Measurements from ENCODE around the gene RABGEF1. TPM values are rescaled to one million over a fixed set of nuclear protein-coding genes. Genes with fewer than 3 reads are reported as not detected.

Gene RABGEF1
- total and polyA plus RNA-seq, 2 of the 8 experiments (the other 6 are each of a cell fraction or from before 2014, with no cell fraction given), result 10.2 to 18.0 TPM

GRCh38 chr7:66779669-66780409 is 39.3 kb downstream of the RABGEF1 start:
- Histone ChIP-seq H3K56ac (replicated peaks; ENCODE audit: insufficient read length, low read depth, low read length) (no peak overlapping the region), H4K91ac (replicated peaks; ENCODE audit: insufficient read length, low read length) (no peak overlapping the region), H3K4me1 (replicated peaks in 1 of 4; ENCODE audit: control insufficient read depth in 3 of 4, insufficient read depth in 4 of 4, low read length in 3 of 4) (no peaks in the 10 kb centered on the region), H3K79me2 (ENCODE audit: control insufficient read depth in 1 of 2, insufficient read depth in 2 of 2, low read length in 2 of 2) (peaks cover 0 to 4% of the 10 kb centered on the region in 2 experiments; a peak in 2 of 4 replicates), H3K9me3 (ENCODE audit: insufficient read depth in 2 of 2, low read depth in 1 of 2, low read length in 1 of 2) (no peaks in the 10 kb centered on the region), H2BK5ac (ENCODE audit: low read depth, low read length) (no peak overlapping the region), H3K36me3 (ENCODE audit: control insufficient read depth in 2 of 4, insufficient read depth in 4 of 4, low read length in 3 of 4) (peaks cover 0 to 36% (median 7%) of the 10 kb centered on the region in 4 experiments; a peak in 4 of 8 replicates), H2AK5ac (ENCODE audit: low read depth, low read length) (no peak overlapping the region), H3K18ac (ENCODE audit: extremely low read depth, low read length) (no peak overlapping the region), H4K5ac (ENCODE audit: insufficient read length, low read depth, low read length) (no peak overlapping the region), H2BK20ac (ENCODE audit: low read length) (no peak overlapping the region), H4K8ac (ENCODE audit: extremely low read depth, insufficient read depth, low read length) (no peak overlapping the region), H2AFZ (ENCODE audit: low read length) (no peak overlapping the region), H3K4me2 (ENCODE audit: insufficient read depth in 1 of 2, low read depth in 2 of 2, low read length in 2 of 2) (no peak overlapping the region), H4K20me1 (replicated peaks in 1 of 2; ENCODE audit: control insufficient read depth in 1 of 2, insufficient read depth in 2 of 2, low read length in 2 of 2) (peaks cover 0 to 1% of the 10 kb centered on the region in 2 experiments), H3K27me3 (replicated peaks in 1 of 4; ENCODE audit: control insufficient read depth in 3 of 4, extremely low read depth in 1 of 4, insufficient read depth in 3 of 4, low read length in 3 of 4) (no peaks in the 10 kb centered on the region), H3K27ac (ENCODE audit: low read depth, low read length) (no peak overlapping the region), H3K4ac (replicated peaks; ENCODE audit: insufficient read length, low read depth, low read length) (no peak overlapping the region), H2BK12ac (ENCODE audit: low read depth, low read length) (no peak overlapping the region), H2BK15ac (ENCODE audit: low read length) (no peak overlapping the region), H3K4me3 (ENCODE audit: extremely low read depth in 1 of 4, insufficient read depth in 2 of 4, low read depth in 3 of 4, low read length in 4 of 4) (no peak overlapping the region), H3K9ac (replicated peaks in 1 of 4; ENCODE audit: extremely low read depth in 1 of 4, low read depth in 3 of 4, low read length in 3 of 4) (no peak overlapping the region), H3K14ac (ENCODE audit: insufficient read length) (no peak overlapping the region), H2BK120ac (replicated peaks; ENCODE audit: low read depth, low read length) (no peak overlapping the region), H3K23me2 (ENCODE audit: low read depth, low read length) (no peaks in the 10 kb centered on the region), H3K23ac (ENCODE audit: insufficient read length) (no peak overlapping the region), H3K79me1 (ENCODE audit: low read depth, low read length) (no peaks in the 10 kb centered on the region)
- TF ChIP-seq TAF1 (IDR thresholded peaks at IDR 0.05; ENCODE audit: low read depth, low read length) (no peak), TBP (IDR thresholded peaks at IDR 0.05; ENCODE audit: low read depth, low read length) (no peak), CTBP2 (IDR thresholded peaks at IDR 0.05; ENCODE audit: borderline replicate concordance, insufficient read depth, insufficient read length, low read length) (no peak)
- TF ChIP-seq, protein P1, sequence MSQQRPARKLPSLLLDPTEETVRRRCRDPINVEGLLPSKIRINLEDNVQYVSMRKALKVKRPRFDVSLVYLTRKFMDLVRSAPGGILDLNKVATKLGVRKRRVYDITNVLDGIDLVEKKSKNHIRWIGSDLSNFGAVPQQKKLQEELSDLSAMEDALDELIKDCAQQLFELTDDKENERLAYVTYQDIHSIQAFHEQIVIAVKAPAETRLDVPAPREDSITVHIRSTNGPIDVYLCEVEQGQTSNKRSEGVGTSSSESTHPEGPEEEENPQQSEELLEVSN (IDR thresholded peaks at IDR 0.05), result no peak
- no peak for DNase-seq (ENCODE audit: low read depth in 1 of 2, low spot score in 2 of 2)
- WGBS, 2 experiments (ENCODE audit: extremely low coverage in 1 of 2, insufficient coverage in 1 of 2, insufficient read length in 1 of 2, insufficient replicate concordance in 2 of 2, low coverage in 1 of 2, low lambda C conversion rate in 2 of 2, missing lambda C conversion rate in 1 of 2), result 85% methylated on average over 5 of the region's 5 CpGs; no CpG with 5 or more reads in 1 of the 2 experiments
- ChIA-PET POLR2A (ENCODE audit: partially characterized antibody) (interaction anchor here (1.1 kb wide), 1 partner anchor 9 kb away, joined by 3 read pairs; no protein-coding TSS in a partner anchor), CTCF (ENCODE audit: partially characterized antibody) (interaction anchor here (0.6 kb wide), 1 partner anchor 217 kb away, joined by 3 read pairs; no protein-coding TSS in a partner anchor)
- FAIRE-seq, result no peak
